C4-2B (cell line): ENCODE measurements around the gene ABT1.

Source experiments
- H3K27ac ChIP-seq: fragments of 450-650 bp; 2 replicates; pipeline ENCODE4 v1.5.1; 2017
- ZFX ChIP-seq: fragments of 450-650 bp; IDR thresholded peaks from 2 replicates; pipeline ENCODE4 v1.6.1; 2017
- TF ChIP-seq, protein P1 (sequence below): fragments of 450-650 bp; conservative IDR thresholded peaks from 2 replicates; pipeline ENCODE4 v1.5.1; 2017; ENCODE audit warnings: mild to moderate bottlenecking

Gene ABT1

GRCh38 chr6:26554447-26554696 is 42.4 kb upstream of the ABT1 start:
- TF ChIP-seq ZFX, result no peak
- TF ChIP-seq, protein P1, sequence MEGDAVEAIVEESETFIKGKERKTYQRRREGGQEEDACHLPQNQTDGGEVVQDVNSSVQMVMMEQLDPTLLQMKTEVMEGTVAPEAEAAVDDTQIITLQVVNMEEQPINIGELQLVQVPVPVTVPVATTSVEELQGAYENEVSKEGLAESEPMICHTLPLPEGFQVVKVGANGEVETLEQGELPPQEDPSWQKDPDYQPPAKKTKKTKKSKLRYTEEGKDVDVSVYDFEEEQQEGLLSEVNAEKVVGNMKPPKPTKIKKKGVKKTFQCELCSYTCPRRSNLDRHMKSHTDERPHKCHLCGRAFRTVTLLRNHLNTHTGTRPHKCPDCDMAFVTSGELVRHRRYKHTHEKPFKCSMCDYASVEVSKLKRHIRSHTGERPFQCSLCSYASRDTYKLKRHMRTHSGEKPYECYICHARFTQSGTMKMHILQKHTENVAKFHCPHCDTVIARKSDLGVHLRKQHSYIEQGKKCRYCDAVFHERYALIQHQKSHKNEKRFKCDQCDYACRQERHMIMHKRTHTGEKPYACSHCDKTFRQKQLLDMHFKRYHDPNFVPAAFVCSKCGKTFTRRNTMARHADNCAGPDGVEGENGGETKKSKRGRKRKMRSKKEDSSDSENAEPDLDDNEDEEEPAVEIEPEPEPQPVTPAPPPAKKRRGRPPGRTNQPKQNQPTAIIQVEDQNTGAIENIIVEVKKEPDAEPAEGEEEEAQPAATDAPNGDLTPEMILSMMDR, result no peak
- H3K27ac ChIP-seq, result no peak overlapping the region; the same call in 1 of the 2 replicates

- TF ChIP-seq, protein P1, result no peak
- TF ChIP-seq ZFX, result no peak
- H3K27ac ChIP-seq, result no peak overlapping the region; the same call in 1 of the 2 replicates
Measured at GRCh38 chr6:26554697-26555504, 41.9 kb upstream of the ABT1 start.

GRCh38 chr6:26555505-26556262 is 41.1 kb upstream of the ABT1 start:
- no peak overlapping the region for H3K27ac ChIP-seq
- TF ChIP-seq, protein P1, result no peak
- TF ChIP-seq ZFX, result no peak

DNA sequence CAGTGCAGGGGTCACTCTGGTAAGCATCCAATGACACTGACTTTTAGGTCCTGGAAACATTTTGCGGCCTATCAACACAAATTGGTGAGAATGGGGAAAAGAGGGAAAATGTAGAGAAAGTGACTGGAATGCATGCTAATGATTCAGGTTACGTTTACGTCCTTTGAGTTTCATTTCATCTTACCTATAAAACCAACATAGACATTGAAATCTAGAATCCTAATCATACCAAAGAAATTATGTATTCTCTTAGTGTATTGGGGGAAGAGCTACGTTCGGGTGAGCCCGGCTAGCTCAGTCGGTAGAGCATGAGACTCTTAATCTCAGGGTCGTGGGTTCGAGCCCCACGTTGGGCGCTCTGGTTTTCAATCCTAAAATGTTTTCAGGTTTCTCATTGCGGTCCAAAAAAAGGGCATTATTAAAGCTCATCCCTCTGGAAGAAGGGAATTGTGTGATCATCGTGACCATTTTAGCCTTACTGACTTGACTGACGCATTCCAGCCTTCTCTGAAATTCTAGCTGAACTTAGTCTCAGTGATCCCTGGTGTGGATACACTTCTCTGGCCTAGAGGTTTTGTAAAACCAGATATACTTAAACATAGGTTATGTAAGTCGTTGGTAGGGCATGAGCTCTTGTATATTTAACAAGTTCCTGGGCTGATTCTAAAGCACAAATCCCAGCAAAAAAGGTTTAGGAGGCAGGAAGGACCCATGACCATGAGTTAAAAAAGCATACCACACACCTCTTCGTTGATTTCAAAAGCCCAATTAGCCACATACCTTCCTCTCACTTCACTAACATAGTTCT is 40.3 kb upstream of the ABT1 start:
- TF ChIP-seq, protein P1, result no peak
- TF ChIP-seq ZFX, result no peak
- no peak overlapping the region for H3K27ac ChIP-seq

DNA sequence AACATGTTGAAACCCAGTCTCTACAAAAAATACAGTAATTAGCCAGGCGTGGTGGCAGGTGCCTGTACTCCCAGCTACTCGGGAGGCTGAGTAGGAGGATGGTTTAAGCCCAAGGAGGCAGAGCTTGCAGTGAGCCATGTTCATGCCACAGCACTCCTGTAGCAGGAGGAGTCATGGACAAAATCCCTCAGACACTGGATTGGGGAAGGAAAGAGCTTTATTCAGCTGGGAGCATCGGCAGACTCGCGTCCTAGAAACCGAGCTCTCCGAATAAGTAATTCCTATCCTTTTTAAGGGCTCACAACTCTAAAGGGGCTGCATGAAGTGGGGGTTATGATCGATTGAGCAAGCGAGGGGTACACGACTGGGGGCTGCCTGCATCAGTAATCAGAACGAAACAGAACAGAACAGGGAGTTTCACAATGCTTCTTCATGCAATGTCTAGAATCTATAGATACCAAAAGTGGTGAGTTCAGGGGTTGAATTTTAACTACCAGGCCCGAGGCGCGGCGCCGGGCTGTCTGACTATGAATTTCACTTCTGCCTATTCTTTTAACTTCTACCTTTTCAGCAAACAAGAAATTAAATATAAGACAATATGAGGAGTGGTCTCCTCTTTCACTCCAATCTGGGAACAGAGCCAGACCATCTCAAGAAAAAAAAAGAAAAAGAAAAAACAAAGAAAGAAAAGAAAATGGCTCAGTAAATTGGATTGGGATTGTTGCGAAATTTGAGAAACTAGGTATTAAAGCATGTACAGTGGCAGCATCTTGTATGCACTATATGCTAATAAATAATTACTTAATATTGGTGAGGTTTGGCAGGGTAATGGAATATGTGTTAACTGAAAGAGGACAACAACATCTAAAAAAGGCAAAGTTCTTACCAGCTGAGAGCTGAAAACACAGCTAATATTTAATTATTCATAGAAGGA is 35.0 kb upstream of the ABT1 start:
- no peak overlapping the region for H3K27ac ChIP-seq
- TF ChIP-seq ZFX, result no peak
- TF ChIP-seq, protein P1, result no peak

- no peak overlapping the region for H3K27ac ChIP-seq
- no peak for TF ChIP-seq ZFX
- TF ChIP-seq, protein P1, result no peak
Measured at GRCh38 chr6:26563488-26563887, 33.3 kb upstream of the ABT1 start.
